ENCODE data around the gene SLC25A19. TPM values are rescaled to one million over a fixed set of nuclear protein-coding genes. Genes with fewer than 3 reads are reported as not detected.

Gene SLC25A19
- total and polyA plus RNA-seq, 9 of the 15 experiments (the other 6 are each of a cell fraction or from before 2014, with no cell fraction given): 33.4 to 76.6 (median 55.3) TPM

DNA sequence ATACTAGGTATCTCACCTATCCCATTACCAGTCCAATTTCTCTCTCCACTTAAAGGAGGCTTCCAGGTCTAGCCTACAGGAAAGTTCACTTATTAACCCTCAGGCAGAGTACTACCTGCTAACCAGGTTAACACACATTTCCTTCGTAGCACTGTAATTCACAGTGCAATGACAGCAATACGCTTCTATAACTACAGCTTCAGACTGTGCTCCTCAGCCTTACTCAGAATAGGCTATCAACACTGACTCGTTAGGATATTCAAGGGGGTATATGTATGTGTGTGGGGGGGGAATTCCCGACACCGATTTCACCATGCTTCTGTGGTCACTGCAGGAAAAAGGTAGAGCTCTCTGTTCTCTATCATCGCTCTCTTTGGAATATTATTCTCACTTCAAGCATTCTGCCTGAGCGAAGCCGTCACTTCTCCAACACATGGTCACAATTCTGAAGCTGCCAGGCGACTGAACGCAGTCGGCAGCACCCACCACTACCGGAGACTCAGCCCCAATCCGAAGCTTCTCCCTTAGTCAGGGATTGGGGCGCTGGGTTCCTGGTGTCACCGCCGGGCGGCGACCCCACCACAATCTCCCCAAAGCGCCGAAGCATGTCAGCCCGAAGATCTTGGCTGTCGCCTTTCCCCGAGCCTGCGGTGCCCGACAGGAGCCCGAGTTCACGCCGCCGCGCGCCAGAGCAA lies 28.4 kb downstream of the SLC25A19 start (continued):
- TF ChIP-seq DIDO1 (tag; IDR thresholded peaks at IDR 0.05; ENCODE audit: low read depth) (no peak), POLR2G (IDR thresholded peaks at IDR 0.05; ENCODE audit: low read depth, low read length) (no peak), ZBTB7A (IDR thresholded peaks at IDR 0.05; ENCODE audit: borderline replicate concordance, control insufficient read depth, low read depth, low read length) (no peak), ZNF395 (CRISPR knock-in tag; IDR thresholded peaks at IDR 0.05) (no peak), EWSR1 (IDR thresholded peaks at IDR 0.05; ENCODE audit: borderline replicate concordance, low read depth, partially characterized antibody) (no peak), MECOM (CRISPR knock-in tag; IDR thresholded peaks at IDR 0.05) (no peak), ZNF146 (CRISPR knock-in tag; IDR thresholded peaks at IDR 0.05; ENCODE audit: unreplicated experiment) (no peak), NELFE (IDR thresholded peaks at IDR 0.05; ENCODE audit: insufficient read depth, insufficient read length) (no peak), MYC (IDR thresholded peaks at IDR 0.05; ENCODE audit: low read depth, low read length) (no peak), MYC (CRISPR knock-in tag; IDR thresholded peaks at IDR 0.05; ENCODE audit: borderline replicate concordance, low read depth) (no peak), HDGF (IDR thresholded peaks at IDR 0.05) (no peak), HMBOX1 (IDR thresholded peaks at IDR 0.05) (peak; percentile 69; the same call in 1 of the 2 replicates), ZNF23 (CRISPR knock-in tag; IDR thresholded peaks at IDR 0.05) (no peak), KAT8 (IDR thresholded peaks at IDR 0.05; ENCODE audit: low read depth) (no peak), RBM34 (IDR thresholded peaks at IDR 0.05; ENCODE audit: borderline replicate concordance, insufficient read depth, low read length) (no peak), PHTF2 (CRISPR knock-in tag; IDR thresholded peaks at IDR 0.05) (no peak), NR2C2 (CRISPR knock-in tag; IDR thresholded peaks at IDR 0.05) (no peak), NR2C2 (tag; IDR thresholded peaks at IDR 0.05) (peak; percentile 75; the same call in 1 of the 2 replicates), BACH1 (tag; IDR thresholded peaks at IDR 0.05) (no peak), SMAD2 (IDR thresholded peaks at IDR 0.05; ENCODE audit: low read depth, low read length) (no peak), SIN3A (IDR thresholded peaks at IDR 0.05; ENCODE audit: borderline replicate concordance in 2 of 2, control insufficient read depth in 1 of 2, low read depth in 2 of 2, low read length in 2 of 2) (0 out of 4 replicates have a peak, but pooled peaks of 1 of the 2 experiments have one; percentile 68), NR1H2 (CRISPR knock-in tag; IDR thresholded peaks at IDR 0.05) (no peak)
- TF ChIP-seq, protein P1, sequence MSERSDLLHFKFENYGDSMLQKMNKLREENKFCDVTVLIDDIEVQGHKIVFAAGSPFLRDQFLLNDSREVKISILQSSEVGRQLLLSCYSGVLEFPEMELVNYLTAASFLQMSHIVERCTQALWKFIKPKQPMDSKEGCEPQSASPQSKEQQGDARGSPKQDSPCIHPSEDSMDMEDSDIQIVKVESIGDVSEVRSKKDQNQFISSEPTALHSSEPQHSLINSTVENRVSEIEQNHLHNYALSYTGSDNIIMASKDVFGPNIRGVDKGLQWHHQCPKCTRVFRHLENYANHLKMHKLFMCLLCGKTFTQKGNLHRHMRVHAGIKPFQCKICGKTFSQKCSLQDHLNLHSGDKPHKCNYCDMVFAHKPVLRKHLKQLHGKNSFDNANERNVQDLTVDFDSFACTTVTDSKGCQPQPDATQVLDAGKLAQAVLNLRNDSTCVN (CRISPR knock-in tag; IDR thresholded peaks at IDR 0.05): no peak
- TF ChIP-seq, protein P2, sequence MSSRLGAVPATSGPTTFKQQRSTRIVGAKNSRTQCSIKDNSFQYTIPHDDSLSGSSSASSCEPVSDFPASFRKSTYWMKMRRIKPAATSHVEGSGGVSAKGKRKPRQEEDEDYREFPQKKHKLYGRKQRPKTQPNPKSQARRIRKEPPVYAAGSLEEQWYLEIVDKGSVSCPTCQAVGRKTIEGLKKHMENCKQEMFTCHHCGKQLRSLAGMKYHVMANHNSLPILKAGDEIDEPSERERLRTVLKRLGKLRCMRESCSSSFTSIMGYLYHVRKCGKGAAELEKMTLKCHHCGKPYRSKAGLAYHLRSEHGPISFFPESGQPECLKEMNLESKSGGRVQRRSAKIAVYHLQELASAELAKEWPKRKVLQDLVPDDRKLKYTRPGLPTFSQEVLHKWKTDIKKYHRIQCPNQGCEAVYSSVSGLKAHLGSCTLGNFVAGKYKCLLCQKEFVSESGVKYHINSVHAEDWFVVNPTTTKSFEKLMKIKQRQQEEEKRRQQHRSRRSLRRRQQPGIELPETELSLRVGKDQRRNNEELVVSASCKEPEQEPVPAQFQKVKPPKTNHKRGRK (tag; IDR thresholded peaks at IDR 0.05): no peak
